Duodenal mucosa (tissue), 2 donors: ENCODE data around the gene CIDEB.

Experiments used
- H3K27ac ChIP-seq: one replicate; pipeline ENCODE4 v1.7.0; 2013; ENCODE audit warnings: low read depth, low read length
- H3K27me3 ChIP-seq, 2 donors: one replicate each; pipeline ENCODE4 v1.7.0; 2013; ENCODE audit warnings: low read length in 2 of 2, control low read depth in 1 of 2; ENCODE audit not compliant: insufficient read depth in 2 of 2, control insufficient read depth in 1 of 2
- H3K36me3 ChIP-seq, 2 donors: one replicate each; pipeline ENCODE4 v1.7.0; 2013; ENCODE audit warnings: low read length in 2 of 2, control low read depth in 1 of 2; ENCODE audit not compliant: insufficient read depth in 2 of 2, control insufficient read depth in 1 of 2
- H3K4me1 ChIP-seq, 2 donors: one replicate each; pipeline ENCODE4 v1.7.0; 2013; ENCODE audit warnings: low read length in 2 of 2, control low read depth in 1 of 2; ENCODE audit not compliant: insufficient read depth in 2 of 2, control insufficient read depth in 1 of 2
- H3K4me3 ChIP-seq, 2 donors: one replicate each; pipeline ENCODE4 v1.7.0; 2013; ENCODE audit warnings: low read length in 2 of 2, low read depth in 1 of 2
- H3K9ac ChIP-seq, 2 donors: one replicate each; pipeline ENCODE4 v1.7.0; 2013; ENCODE audit warnings: low read length in 2 of 2, low read depth in 1 of 2
- H3K9me3 ChIP-seq, 2 donors: one replicate each; pipeline ENCODE4 v1.7.0; 2013; ENCODE audit warnings: low read length in 2 of 2, control low read depth in 1 of 2; ENCODE audit not compliant: control insufficient read depth in 1 of 2

The CIDEB gene

GRCh38 chr14:24263848-24264247 is 43.9 kb downstream of the CIDEB start:
- Histone ChIP-seq H3K27ac (no peak overlapping the region), H3K36me3 (peaks cover 17 to 43% of the 10 kb centered on the region in 2 donors), H3K4me1 (no peaks in the 10 kb centered on the region), H3K9me3 (no peaks in the 10 kb centered on the region), H3K27me3 (no peaks in the 10 kb centered on the region), H3K4me3 (no peak overlapping the region), H3K9ac (no peak overlapping the region)

GRCh38 chr14:24262821-24263733 is 44.7 kb downstream of the CIDEB start, which contains the start of gene TGM1:
Gene TGM1, minus strand, starts transcription at chr14:24263177. Its CDS starts 825 bp downstream, at chr14:24262352.
- Histone ChIP-seq H3K27ac (no peak within 1 kb of the TSS), H3K4me1 (no peaks in the 10 kb centered on the region)

GRCh38 chr14:24261969-24262327 is 45.8 kb downstream of the CIDEB start:
- Histone ChIP-seq H3K9ac (no peak overlapping the region), H3K4me1 (no peaks in the 10 kb centered on the region), H3K36me3 (peaks cover 10 to 26% of the 10 kb centered on the region in 2 donors), H3K27me3 (no peaks in the 10 kb centered on the region), H3K9me3 (no peaks in the 10 kb centered on the region), H3K4me3 (no peak overlapping the region), H3K27ac (no peak overlapping the region)

More at GRCh38 chr14:24262821-24263733, 44.7 kb downstream of the CIDEB start, which contains the start of gene TGM1:
- peaks cover 16 to 35% of the 10 kb centered on the region in 2 donors for H3K36me3 ChIP-seq
- no peak within 1 kb of the TSS for H3K4me3 ChIP-seq
- H3K9me3 ChIP-seq = no peaks in the 10 kb centered on the region
- no peak within 1 kb of the TSS for H3K9ac ChIP-seq
- no peaks in the 10 kb centered on the region for H3K27me3 ChIP-seq

- Histone ChIP-seq H3K27ac (no peak overlapping the region), H3K36me3 (peaks cover 5 to 21% of the 10 kb centered on the region in 2 donors), H3K27me3 (no peaks in the 10 kb centered on the region), H3K4me3 (no peak overlapping the region), H3K9ac (no peak overlapping the region), H3K4me1 (no peaks in the 10 kb centered on the region), H3K9me3 (no peaks in the 10 kb centered on the region)
Observed at GRCh38 chr14:24261256-24261968, 46.4 kb downstream of the CIDEB start.

- Histone ChIP-seq H3K4me1 (no peaks in the 10 kb centered on the region), H3K9ac (no peak overlapping the region), H3K4me3 (no peak overlapping the region), H3K9me3 (no peaks in the 10 kb centered on the region), H3K27me3 (no peaks in the 10 kb centered on the region), H3K27ac (no peak overlapping the region), H3K36me3 (peaks cover 0 to 15% of the 10 kb centered on the region in 2 donors)
Observed at GRCh38 chr14:24260780-24261157, 47.0 kb downstream of the CIDEB start.

GRCh38 chr14:24260026-24260779 is 47.6 kb downstream of the CIDEB start:
- H3K36me3 ChIP-seq = peaks cover 0 to 11% of the 10 kb centered on the region in 2 donors

GRCh38 chr14:24259282-24260025 is 48.3 kb downstream of the CIDEB start:
- Histone ChIP-seq H3K27ac (no peak overlapping the region), H3K9ac (no peak overlapping the region), H3K4me1 (no peaks in the 10 kb centered on the region), H3K27me3 (no peaks in the 10 kb centered on the region), H3K36me3 (peaks cover 0 to 12% of the 10 kb centered on the region in 2 donors), H3K9me3 (no peaks in the 10 kb centered on the region), H3K4me3 (no peak overlapping the region)

More at GRCh38 chr14:24260026-24260779, 47.6 kb downstream of the CIDEB start:
- Histone ChIP-seq H3K4me1 (no peaks in the 10 kb centered on the region), H3K27me3 (no peaks in the 10 kb centered on the region), H3K4me3 (no peak overlapping the region), H3K27ac (no peak overlapping the region), H3K9me3 (no peaks in the 10 kb centered on the region), H3K9ac (no peak overlapping the region)

- Histone ChIP-seq H3K9ac (no peak overlapping the region), H3K9me3 (no peaks in the 10 kb centered on the region), H3K4me3 (no peak overlapping the region), H3K36me3 (peaks cover 0 to 13% of the 10 kb centered on the region in 2 donors), H3K4me1 (no peaks in the 10 kb centered on the region), H3K27ac (no peak overlapping the region), H3K27me3 (no peaks in the 10 kb centered on the region)
Observed at GRCh38 chr14:24258548-24259265, 49.1 kb downstream of the CIDEB start.

GRCh38 chr14:24258119-24258518 is 49.7 kb downstream of the CIDEB start:
- Histone ChIP-seq H3K27me3 (no peaks in the 10 kb centered on the region), H3K9me3 (no peaks in the 10 kb centered on the region), H3K36me3 (peaks cover 0 to 10% of the 10 kb centered on the region in 2 donors), H3K9ac (no peak overlapping the region), H3K27ac (no peak overlapping the region), H3K4me3 (no peak overlapping the region), H3K4me1 (no peaks in the 10 kb centered on the region)
